HT1080 (cell line): Measurements from ENCODE around the gene IGF1. TPM values are rescaled to one million over a fixed set of nuclear protein-coding genes. Genes with fewer than 3 reads are reported as not detected.
A peak's percentile ranks its signal among the peaks of the same experiment; 100 is the strongest.

Experiments used
- DNase-seq: peaks from one replicate; pipeline ENCODE4 v3.0.0-alpha.2; 2015; ENCODE audit warnings: low read depth
- polyA plus RNA-seq, 2 experiments: library from polyadenylated mRNA; depleted of rRNA; stranded (reverse); fragments of >200 nt; gene quantifications; 2 replicates each; pipeline ENCODE4 v1.2.3, GENCODE V29; 2015
- total RNA-seq: library from RNA; depleted of rRNA; stranded (reverse); fragments of >200 nt; shearing (Covaris generic); gene quantifications from 2 replicates; pipeline ENCODE4 v1.2.3, GENCODE V29; 2014; rRNA removed

The IGF1 gene
- not detected in 2 replicates for total RNA-seq
- not detected in 2 replicates for polyA plus RNA-seq (2015; cell fraction: cytosol; rRNA removed)
- polyA plus RNA-seq (2015; cell fraction: nucleus; rRNA removed): not detected in 2 replicates

DNA sequence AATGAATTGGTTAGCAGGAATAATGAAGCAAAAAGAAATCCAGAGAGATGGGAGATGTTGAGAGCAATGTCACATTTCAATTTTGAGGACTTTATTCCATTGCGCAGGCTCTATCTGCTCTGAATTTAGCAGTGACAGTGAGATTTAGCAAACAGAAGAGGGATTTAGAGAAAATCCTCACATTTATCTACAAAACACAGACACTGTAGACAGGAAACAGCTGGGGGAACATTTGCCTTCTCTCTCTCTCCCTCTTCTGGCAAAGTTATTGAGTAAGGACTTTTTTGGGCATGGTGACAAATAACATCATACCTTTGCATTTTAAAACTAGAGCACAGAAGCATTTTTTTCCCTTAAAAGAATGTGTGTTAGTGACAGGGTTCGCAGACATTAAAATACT, at the start of gene IGF1:
Gene IGF1, minus strand, starts transcription at position 158 of the 400 bp plus-strand sequence. CDS start 182 bp downstream, outside the sequence.
- DNase-seq: no peak

DNA sequence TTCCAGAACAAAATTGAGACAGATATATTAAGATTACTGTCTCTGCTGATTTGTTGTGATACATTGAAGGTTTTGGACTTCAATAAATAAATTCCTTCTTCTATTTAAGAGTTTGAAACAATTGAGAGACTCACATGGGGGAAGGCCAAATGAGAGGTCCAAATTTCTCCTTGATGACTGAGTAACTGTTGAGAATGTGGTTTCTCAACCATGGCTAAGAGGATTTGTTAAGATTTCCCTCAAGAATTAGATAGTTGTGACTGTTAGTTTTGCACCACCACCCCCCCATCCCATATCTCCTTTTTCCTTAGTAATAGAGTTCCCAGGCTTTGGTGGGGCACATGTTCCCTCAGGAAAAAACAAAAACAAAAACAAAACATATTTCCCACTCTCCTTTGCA, 47.7 kb upstream of the IGF1 start:
- no peak for DNase-seq

DNA sequence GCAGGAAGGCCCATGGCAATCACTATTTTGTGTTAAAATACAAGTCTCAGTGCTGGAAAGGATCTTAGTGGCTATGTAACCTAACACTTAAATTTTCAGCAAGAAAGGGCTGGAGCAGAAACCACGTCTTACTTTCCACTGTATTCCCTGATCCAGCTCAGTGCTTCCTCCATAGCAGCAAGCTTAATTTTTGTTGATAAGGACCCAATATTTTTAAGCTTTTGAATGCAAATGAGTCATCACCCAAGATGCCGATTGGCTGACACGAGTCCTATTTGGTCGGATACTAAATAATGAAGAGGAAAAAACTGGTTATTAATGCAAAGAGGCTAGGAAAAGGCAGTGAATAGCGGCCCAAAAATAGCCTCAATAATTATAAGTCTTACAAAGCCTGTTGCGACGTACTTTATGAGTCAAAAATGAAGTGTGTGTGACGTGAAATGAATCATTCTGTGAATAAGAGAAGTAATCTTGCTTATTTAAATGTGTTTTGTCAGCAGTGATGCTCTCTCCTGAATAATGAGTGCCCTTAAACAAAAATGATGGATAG, 46.9 kb upstream of the IGF1 start:
- DNase-seq: peak; percentile 23

DNA sequence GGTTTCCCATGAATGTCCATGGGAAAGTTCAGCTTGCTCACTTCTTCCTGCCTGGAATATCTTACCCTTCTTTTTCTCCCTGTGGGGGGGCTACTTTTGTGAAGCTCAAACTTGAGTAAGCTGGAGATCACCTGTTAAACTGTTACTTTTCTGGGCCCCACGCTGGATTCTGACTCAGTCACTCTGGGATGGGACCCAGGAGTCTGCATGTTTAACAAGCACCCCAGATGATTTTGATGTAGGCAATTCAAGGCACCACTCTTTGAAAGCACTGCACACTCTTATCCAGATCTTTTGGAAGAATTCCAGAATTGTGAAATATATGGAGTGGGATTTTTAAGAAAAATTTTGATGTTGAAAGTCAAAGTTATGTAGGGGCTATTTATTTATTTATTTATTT, 46.3 kb upstream of the IGF1 start:
- no peak for DNase-seq

DNA sequence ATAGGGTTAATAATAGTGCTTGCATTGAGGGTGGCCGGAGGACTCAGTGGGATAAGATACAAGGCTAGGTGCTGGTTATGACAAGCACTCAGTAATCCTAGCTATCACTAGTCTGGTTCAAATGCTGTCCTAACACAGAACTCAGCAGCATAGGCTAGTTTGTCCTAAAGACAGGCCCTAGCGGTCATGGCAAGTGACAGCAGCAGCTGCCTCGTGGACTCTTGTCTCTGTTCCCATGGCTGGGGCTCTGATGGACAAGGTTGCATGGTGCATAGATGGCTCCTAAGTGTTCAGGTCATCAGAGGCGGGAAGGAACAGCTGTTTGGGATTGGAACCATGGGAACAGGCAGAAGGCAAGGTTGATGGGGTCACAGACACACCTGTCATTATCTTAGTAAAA, 42.4 kb upstream of the IGF1 start:
- DNase-seq: no peak

DNA sequence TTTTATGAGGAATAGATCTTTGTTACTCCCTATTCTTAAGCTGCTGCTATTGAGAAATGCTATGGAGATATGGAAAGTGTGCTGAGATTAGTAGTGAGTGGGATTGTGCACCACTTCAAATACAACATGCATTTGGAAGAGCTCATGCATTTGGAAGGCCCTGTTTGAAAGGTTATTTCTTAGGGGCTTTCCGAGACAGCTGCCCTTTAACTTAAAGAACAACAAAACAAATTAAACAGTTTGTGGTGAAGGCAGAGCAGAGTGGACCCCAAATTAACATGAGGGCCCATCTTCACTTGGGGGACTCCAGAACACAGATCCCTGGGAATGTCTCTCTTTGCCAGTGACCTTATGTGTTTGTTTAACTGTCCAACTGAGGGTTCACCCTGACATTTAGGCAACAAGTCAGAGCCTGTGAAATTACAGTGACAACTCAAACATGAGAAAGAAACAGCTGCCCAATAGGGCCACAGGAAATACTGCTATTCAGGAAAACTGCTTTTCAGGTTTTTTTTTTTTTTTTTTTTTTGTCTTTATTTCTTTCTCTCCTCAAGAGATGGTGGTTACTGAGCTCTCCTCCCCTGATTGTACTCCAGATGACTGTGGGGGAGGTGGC, 41.4 kb upstream of the IGF1 start:
- no peak for DNase-seq

DNA sequence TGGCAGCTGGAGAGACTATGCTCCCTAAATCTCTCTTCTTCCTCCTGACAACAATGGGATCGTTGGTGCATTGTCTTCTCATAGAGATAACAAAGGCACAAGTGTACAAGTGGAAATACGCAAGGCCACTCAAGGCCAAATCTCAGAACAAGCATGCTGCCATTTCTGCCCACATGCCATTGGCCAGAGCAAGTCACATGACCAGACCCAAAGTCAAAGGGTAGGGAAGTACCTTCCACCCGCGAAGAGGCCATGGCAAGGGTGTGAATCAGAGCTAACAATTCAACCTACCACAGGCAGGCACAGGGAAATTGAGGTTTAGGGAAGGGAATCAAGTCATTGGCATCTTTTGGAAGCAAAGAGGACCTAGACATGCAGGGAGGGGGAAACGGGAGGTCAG, 38.5 kb upstream of the IGF1 start:
- no peak for DNase-seq

DNA sequence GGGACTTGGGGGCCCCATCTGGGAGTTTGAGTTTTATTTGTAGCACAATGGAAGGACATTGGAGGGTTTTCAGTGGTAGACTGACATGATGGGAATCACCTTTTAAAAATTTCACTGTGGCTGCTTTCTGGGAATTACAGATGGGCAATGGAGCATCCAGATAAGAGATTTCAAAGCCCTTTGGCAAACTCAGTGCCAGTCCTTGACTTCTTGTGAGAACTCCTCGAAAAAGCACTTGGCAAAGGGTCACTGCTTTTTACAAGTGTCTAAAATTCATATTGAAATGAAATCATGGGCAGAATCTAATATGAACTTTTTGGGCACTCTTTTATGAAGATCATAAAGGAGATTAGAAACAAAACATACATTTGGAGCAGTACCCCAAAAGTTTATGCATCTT, 34.3 kb upstream of the IGF1 start:
- no peak for DNase-seq

DNA sequence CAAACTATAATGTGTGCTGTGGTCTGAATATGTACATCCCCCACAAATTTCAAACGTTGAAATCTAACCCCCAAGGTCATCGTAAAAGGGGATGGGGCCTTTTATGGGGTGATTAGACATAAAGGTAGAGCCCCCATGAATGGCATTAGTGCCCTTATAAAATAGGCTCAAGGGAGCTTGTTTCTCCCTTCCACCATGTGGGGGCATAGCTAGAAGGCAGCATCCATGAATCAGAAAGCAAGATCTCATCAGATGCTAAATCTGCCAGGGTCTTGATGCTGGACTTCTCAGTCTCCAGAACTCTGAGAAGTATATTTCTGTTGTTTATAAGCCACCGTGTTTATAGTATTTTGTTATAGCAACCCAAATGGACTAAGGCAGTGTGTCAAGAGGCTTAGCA, 33.4 kb upstream of the IGF1 start:
- no peak for DNase-seq

DNA sequence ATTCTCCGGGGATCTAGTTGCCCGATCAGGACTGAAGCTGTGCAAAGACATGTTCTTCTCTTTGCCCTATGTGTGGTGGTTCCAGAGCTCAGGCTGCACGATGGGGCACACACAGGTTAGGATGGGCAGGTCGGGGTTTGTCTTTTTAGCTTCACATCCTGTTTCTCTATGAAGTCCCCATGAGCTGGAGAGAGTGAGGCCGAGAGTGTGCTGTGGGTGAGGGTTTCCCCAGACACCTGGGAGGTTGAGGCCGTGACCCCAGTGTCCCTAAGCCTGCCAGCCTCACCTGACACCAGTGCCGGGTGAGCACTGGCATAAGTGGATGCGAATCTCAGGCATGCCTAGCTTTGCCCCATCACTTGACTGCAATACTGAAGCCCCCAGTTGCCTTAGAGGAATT, 32.9 kb upstream of the IGF1 start:
- DNase-seq: no peak

DNA sequence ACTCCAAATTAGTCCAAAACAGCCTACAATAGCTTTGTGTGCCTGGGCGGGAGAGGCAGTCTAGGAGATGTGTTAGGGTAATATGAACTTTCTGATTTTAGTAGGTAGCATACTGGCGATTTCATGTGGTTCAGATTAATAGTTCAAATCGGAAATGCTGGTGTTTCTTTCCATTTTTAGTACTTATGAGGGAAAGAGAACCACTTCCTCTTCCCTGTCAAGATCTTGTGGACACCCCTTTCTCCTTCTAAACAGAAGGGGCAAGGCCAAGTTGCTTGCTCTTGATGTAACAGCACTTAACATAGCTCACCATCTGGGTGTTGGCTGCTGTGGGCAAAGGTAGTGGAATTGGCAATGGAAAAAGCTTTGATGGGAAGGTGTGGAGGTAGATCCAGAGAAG, 32.2 kb upstream of the IGF1 start:
- DNase-seq: no peak

DNA sequence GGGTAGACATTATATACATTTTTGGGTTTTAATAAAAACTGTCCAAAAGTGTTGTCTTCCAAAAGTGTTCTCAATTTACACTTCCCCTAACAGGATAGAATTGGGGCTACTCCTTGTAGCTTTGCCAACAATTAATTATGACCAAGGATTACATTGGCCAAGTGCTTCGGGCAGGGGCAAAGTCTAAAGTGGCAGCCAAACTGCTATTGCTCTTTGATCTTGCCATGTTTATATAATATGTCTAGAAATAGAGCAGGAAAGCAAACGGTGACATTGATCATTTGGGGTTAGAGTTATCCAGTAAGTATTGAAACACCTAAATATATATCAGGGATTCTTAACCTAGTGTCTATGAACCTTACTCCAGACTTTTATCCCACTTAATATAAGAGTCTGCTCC, 31.2 kb upstream of the IGF1 start:
- no peak for DNase-seq

DNA sequence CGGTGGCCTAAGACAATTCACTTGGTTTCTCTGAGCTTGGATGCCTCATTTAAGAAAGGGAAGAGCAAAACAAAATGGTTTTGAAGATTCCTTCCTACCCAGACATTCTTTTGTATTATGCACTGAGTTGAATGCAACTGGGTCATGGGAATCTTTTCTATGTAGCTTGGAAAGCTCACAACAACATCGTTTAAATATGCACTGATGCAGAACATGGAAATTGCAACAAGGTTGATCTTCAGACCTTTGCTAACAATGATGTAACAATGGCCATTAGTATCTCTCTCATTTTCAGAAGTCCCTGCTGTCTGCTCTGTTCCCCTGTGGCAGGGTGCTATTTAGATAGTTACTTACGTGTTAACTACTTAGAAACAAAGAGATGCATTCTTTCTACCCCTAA, 30.1 kb upstream of the IGF1 start:
- no peak for DNase-seq

DNA sequence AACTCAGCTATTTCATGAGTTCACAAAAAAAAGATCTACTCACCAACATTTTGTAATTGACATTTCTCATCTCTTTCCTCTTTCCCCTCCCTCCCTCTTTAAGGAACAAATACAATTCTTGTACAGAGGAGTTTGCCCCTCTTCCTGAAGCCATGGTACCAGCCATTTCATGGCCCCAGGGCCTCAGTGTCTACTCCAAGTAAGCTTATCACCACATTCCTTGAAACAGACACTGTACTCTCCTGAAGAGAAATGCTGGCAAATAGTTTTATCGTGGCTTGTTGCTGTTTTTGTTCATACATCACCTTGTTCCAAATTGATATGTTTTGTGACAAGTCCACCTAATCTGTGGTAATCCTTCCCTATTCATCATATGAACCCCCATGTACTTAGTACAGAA, 29.7 kb upstream of the IGF1 start:
- no peak for DNase-seq

DNA sequence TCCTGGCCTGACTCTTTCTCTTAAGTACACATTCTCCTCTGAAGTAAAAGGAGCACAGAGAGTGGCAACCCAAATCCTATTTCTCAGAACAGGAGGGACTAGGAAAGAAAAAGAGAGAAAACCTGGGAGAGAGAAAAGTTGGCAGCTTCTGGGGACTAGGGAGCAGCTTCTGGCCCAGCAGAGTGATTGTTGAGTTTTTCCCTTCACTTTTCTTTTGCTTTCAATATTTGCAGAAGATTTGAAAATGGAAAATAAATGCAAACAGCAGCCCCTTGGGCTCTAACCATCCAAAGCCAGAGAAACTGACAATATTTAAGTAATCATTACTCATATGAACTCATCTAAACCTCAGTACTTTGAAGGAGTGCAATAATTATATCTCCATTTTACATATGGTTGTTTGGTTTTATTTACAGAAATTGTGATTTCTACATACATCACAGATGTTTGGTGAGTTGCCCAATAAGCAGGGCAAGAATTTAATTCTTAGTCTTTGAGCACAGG, 28.8 kb upstream of the IGF1 start:
- no peak for DNase-seq

DNA sequence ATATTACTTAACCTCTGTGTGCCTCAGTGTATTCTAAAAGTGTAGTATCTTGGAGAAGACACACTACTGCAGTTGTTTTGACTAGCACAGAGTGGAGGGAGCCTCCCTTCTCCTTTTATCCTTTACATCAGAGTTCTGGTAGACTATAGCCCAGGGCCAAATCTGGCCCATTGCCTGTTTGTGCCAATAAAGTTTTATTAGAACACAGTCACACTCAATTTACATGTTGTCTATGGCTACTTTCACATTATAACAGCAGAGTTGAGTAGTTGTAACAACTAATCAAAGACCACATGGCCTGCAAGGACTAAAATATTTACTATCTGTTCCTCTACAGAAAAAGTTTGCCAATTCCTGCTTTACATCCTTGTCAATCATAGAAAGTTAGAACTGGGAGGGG, 27.7 kb upstream of the IGF1 start:
- DNase-seq: no peak

DNA sequence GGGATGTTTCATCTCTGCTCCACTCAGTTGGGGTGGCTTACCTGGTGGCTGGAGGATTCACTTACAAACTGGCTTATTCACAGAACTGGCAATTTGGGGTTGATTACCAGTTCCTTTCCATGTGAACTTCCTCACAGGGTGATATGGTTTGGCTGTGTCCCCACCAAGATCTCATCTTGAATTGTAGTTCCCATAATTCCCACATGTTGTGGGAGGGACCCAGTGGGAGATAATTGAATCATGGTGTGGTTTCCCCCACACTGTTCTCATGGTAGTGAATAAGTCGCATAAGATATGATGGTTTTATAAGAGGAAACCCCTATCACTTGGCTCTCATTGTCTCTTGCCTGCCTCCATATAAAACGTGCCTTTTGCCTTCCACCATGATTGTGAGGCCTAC, 26.9 kb upstream of the IGF1 start:
- no peak for DNase-seq

DNA sequence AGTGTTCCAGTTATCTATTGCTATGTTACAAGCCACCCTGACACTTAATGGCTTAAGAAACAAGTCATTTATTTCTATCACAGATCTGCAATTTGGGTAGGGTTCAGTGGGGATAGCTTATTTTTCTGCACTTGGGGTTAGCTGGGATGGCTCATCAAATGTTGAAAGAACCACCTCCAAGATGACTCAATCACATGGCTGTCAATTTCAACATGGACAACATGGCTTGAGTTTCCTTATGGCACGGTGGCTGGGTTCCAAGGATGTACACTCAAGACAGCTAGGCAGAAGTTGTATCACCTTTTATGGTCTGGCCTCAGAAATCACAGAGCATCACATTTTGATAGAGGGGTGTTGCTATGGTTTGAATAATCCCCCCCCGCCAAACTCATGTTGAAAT, 24.5 kb upstream of the IGF1 start:
- DNase-seq: no peak

DNA sequence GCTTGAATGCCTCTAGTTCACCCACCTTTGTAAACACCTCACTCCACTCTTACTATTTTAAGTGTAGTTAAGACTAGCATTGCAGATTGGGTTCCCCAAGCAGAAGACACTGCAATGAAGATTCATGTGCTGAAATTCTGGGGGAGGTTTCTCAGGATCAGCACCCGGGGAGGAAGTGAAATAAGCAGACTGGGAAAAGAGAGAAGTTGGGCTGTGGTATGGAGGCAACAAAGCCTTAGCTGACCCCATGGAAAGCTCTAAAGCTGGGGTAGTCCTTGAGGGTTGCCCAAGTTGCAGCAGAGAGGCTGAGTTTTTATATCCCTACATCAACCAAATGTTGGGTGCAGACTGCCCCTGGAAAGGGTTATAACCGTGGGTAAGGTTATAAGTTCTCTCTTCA, 23.9 kb upstream of the IGF1 start:
- no peak for DNase-seq

DNA sequence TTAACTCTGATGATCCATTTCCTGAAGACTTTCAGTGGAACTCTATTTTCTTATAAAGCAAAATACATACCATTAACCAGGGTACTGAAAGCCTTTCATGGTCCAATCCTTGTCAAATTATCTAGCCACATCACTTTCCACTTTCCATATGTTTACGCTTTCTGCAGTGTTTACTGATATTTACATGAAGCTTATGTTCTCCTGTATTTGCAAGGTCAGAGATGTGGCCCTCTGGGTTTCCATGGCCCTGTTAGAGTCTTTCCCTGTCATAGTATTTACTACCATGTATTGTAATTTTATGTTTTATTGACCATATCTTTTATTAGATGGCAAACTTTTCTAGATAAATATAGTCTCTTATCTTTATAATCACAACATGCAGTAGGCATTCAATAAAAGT, 23.5 kb upstream of the IGF1 start:
- DNase-seq: no peak

DNA sequence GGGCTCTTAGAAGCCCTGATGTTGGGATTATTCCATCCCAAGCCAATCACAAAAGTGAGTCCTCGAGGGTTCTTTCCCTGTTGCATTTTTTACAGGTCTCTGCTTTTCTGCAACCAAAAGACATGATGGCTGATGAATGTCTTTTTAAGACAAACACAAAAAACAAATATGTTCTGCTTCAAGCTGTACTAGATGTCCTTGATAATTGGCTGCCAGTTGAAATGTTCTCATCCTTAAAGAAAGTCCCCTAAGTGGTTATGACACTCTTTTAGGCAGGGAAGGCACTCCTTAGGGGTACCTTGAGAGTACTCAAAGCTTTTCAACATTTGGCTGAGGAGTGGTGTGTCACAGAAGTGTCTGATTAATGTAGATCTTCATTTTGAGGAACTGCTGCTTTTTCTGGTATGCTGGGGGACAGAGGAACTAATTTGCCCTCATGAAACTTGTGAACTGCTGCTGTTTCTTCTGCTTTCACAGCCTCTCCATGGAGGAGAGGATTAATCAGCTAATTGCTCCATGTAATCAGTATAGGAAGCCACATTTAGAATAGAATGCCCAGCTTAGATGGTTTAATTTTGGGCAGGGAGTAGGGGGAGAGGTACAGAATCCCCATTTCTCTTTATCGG, 22.8 kb upstream of the IGF1 start:
- DNase-seq: no peak

DNA sequence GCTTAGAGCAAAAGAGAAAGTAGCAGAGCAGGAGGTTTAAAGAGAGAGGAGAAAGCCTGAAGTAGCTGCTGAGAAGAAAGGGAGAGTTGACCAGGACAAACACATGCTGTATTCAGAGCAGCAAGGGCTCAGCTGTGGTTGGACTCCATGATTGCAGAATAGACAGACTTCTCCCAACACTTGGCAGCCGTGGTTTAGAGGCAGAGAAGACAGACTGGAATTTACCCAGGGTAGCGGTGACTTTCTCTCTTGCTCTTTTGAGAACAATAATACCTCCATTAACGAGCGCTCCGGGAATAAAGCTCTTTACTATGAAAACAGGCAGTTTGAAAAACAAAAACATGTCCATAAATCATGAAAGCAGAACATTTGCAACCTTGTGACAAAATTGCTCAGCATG, 21.4 kb upstream of the IGF1 start:
- DNase-seq: no peak

DNA sequence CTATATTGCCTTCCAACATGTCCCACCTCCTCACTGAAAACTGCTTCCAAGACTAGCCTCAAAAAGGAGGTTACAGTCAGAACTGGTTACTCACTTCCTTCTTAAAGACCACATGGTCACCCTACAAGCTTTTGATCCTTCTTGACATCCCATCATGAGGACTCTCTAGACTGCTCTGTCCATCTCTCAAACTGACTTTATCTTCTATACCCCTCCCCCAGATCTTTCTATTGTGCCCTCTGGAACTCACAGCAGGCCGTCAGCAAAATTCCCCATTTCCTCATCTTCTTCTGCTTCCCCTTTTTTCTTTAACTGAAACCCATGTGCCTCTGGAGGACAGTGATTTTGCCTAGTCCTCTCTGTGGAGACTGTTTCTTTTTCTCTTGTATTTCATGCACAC, 18.1 kb upstream of the IGF1 start:
- DNase-seq: peak; percentile 16
